Transverse colon (tissue), 3 donors: ENCODE measurements around the gene LGALS3BP.

Source experiments
- EP300 ChIP-seq: sonication (generic); formaldehyde crosslinking; IDR thresholded peaks from one replicate; pipeline ENCODE4 v1.6.1; 2017; ENCODE audit warnings: antibody characterized with exemption, low read depth
- POLR2AphosphoS5 ChIP-seq, 3 donors: sonication (generic); formaldehyde crosslinking; IDR thresholded peaks; one replicate each; pipeline ENCODE4 v1.6.1; 2016; ENCODE audit warnings: antibody characterized with exemption in 3 of 3

DNA sequence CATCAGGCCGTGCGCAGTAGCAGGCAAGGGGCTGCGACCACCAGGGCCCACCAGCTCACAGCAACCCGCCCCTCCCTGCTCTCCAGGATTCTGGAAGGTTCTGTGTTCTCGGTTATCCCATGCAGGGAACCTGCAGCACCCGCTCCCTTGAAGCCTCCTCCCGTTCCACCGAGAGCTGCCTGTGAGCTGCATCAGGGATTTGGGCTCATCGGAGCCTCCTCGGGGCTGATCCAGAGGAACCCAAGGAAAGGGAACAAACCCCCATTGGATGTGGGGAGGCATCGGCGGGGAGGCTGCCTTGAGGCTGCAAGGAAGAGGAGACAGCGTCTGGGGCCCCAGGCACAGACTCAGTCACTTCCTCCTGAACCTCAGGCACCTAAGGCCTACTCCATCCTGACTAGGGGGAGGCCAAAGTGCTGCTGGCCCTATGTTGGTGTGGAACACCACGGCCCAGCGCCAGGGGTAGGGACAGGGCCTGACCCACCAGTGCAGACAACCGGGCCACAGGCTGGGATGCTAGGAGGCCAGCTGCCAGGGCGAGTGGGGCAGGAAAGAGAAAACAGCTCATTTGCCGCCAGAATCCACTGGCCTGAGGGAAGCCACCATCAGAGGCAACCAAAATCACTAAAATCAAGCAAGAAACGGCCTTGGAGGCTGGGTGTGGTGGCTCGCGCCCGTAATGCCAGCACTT lies 14.4 kb upstream of the LGALS3BP start:
- TF ChIP-seq POLR2AphosphoS5 (IDR thresholded peaks at IDR 0.05) = no peak
- TF ChIP-seq EP300 = no peak
